OCI-LY1 (cell line): ENCODE data around the gene GAS2L2.

ENCODE experiments used
- H2AFZ ChIP-seq: fragments of 200-600 bp; sonication (generic), shearing (Covaris generic); 2 replicates; pipeline ENCODE4 v1.6.0; 2014; ENCODE audit warnings: antibody characterized with exemption, mild to moderate bottlenecking, low read length
- H3F3A ChIP-seq: fragments of 200-600 bp; sonication (generic), shearing (Covaris generic); 2 replicates; pipeline ENCODE4 v1.6.0; 2014; ENCODE audit warnings: mild to moderate bottlenecking, antibody characterized with exemption, low read length, moderate library complexity; ENCODE audit not compliant: insufficient read depth
- H3K27ac ChIP-seq: fragments of 200-600 bp; sonication (generic); 2 replicates; pipeline ENCODE4 v1.5.1; 2014; ENCODE audit warnings: low read length, mixed run types, mild to moderate bottlenecking, low read depth; ENCODE audit not compliant: poor library complexity, severe bottlenecking
- H3K27me3 ChIP-seq: fragments of 200-600 bp; sonication (generic); 2 replicates; pipeline ENCODE4 v1.6.0; 2014; ENCODE audit warnings: antibody characterized with exemption, mild to moderate bottlenecking, low read length, moderate library complexity; ENCODE audit not compliant: insufficient read depth
- H3K36me3 ChIP-seq: fragments of 200-600 bp; sonication (generic); 2 replicates; pipeline ENCODE4 v1.6.1; 2014; ENCODE audit warnings: mild to moderate bottlenecking, antibody characterized with exemption, low read length, moderate library complexity, mixed read lengths; ENCODE audit not compliant: insufficient read depth
- H3K4me1 ChIP-seq: fragments of 200-600 bp; sonication (generic); 2 replicates; pipeline ENCODE4 v1.5.1; 2014; ENCODE audit warnings: mild to moderate bottlenecking, low read length, moderate library complexity; ENCODE audit not compliant: insufficient read depth, severe bottlenecking
- H3K4me2 ChIP-seq: fragments of 200-600 bp; sonication (generic), shearing (Covaris generic); 2 replicates; pipeline ENCODE4 v1.6.1; 2014; ENCODE audit warnings: low read length
- H3K4me3 ChIP-seq: fragments of 200-600 bp; sonication (generic); 2 replicates; pipeline ENCODE4 v1.5.1; 2014; ENCODE audit warnings: low read length, low read depth, mild to moderate bottlenecking, mixed read lengths; ENCODE audit not compliant: poor library complexity, severe bottlenecking
- H3K79me2 ChIP-seq: fragments of 200-600 bp; shearing (Covaris generic); 2 replicates; pipeline ENCODE4 v1.6.1; 2016; ENCODE audit warnings: mixed run types, low read length, mixed read lengths; ENCODE audit not compliant: insufficient read depth
- H3K9ac ChIP-seq: fragments of 200-600 bp; sonication (generic), shearing (Covaris generic); 2 replicates; pipeline ENCODE4 v1.6.1; 2014; ENCODE audit warnings: mild to moderate bottlenecking, low read length, mixed read lengths
- H3K9me2 ChIP-seq: fragments of 200-600 bp; sonication (generic), shearing (Covaris generic); 2 replicates; pipeline ENCODE4 v1.6.1; 2014; ENCODE audit warnings: low read depth, mild to moderate bottlenecking, low read length, mixed read lengths
- H3K9me3 ChIP-seq: fragments of 200-600 bp; shearing (Covaris generic); 2 replicates; pipeline ENCODE4 v1.6.1; 2014; ENCODE audit warnings: low read length, mixed read lengths
- H4K20me1 ChIP-seq: fragments of 200-600 bp; sonication (generic), shearing (Covaris generic); 2 replicates; pipeline ENCODE4 v1.6.0; 2016; ENCODE audit warnings: mild to moderate bottlenecking, low read length; ENCODE audit not compliant: insufficient read depth
- CTCF ChIP-seq: fragments of 200-600 bp; sonication (generic), shearing (Covaris generic); IDR thresholded peaks from 2 replicates; pipeline ENCODE4 v1.5.1; 2017; ENCODE audit warnings: mild to moderate bottlenecking, antibody characterized with exemption, low read length, moderate library complexity, mixed read lengths
- EZH2 ChIP-seq: fragments of 200-600 bp; sonication (generic), shearing (Covaris generic); IDR thresholded peaks from 2 replicates; pipeline ENCODE4 v1.8.0; 2017; ENCODE audit warnings: borderline replicate concordance, mixed run types, mild to moderate bottlenecking, antibody characterized with exemption, low read length, moderate library complexity, mixed read lengths

The GAS2L2 gene

GRCh38 chr17:35797918-35798317 is 44.9 kb upstream of the GAS2L2 start:
- Histone ChIP-seq H4K20me1 (no peaks in the 10 kb centered on the region), H3K27ac (no peak overlapping the region), H2AFZ (no peak overlapping the region), H3K4me1 (peaks cover 20% of the 10 kb centered on the region), H3F3A (no peaks in the 10 kb centered on the region), H3K9me3 (no peaks in the 10 kb centered on the region), H3K4me3 (no peak overlapping the region), H3K4me2 (no peak overlapping the region), H3K36me3 (no peaks in the 10 kb centered on the region), H3K79me2 (no peaks in the 10 kb centered on the region), H3K9me2 (no peaks in the 10 kb centered on the region), H3K27me3 (peaks cover 11% of the 10 kb centered on the region), H3K9ac (no peak overlapping the region)
- TF ChIP-seq CTCF (no peak), EZH2 (no peak)

GRCh38 chr17:35797370-35797769 is 44.3 kb upstream of the GAS2L2 start:
- Histone ChIP-seq H3K9me2 (no peaks in the 10 kb centered on the region), H3K27me3 (peaks cover 11% of the 10 kb centered on the region), H2AFZ (no peak overlapping the region), H3K9ac (no peak overlapping the region), H3K9me3 (no peaks in the 10 kb centered on the region), H4K20me1 (no peaks in the 10 kb centered on the region), H3K4me2 (no peak overlapping the region), H3K4me1 (peaks cover 20% of the 10 kb centered on the region), H3K27ac (no peak overlapping the region), H3K79me2 (no peaks in the 10 kb centered on the region), H3K4me3 (no peak overlapping the region), H3F3A (no peaks in the 10 kb centered on the region), H3K36me3 (no peaks in the 10 kb centered on the region)
- TF ChIP-seq CTCF (no peak), EZH2 (no peak)

GRCh38 chr17:35796942-35797341 is 43.9 kb upstream of the GAS2L2 start:
- Histone ChIP-seq H4K20me1 (no peaks in the 10 kb centered on the region), H3K9ac (no peak overlapping the region), H3F3A (no peaks in the 10 kb centered on the region), H3K4me2 (no peak overlapping the region), H3K9me3 (no peaks in the 10 kb centered on the region), H3K36me3 (no peaks in the 10 kb centered on the region), H2AFZ (no peak overlapping the region), H3K27me3 (peaks cover 14% of the 10 kb centered on the region), H3K4me1 (peaks cover 16% of the 10 kb centered on the region), H3K9me2 (no peaks in the 10 kb centered on the region), H3K27ac (no peak overlapping the region), H3K79me2 (no peaks in the 10 kb centered on the region), H3K4me3 (no peak overlapping the region)
- TF ChIP-seq CTCF (no peak), EZH2 (no peak)
